HCT116 (cell line): ENCODE data around the gene EGFR. TPM values are rescaled to one million over a fixed set of nuclear protein-coding genes. Genes with fewer than 3 reads are reported as not detected.

Experiments
- ATAC-seq: fragments of 200-7000 bp; cut with Tn5 transposase; 2 replicates; pipeline ENCODE4 v1.9.1; 2020; ENCODE audit warnings: mild to moderate bottlenecking, moderate library complexity
- BruUV-seq: library from RNA; stranded (reverse); fragments of 400-500 nt; replicated peaks from 2 replicates; lab custom pipeline; 2021; lab: Mats Ljungman, UMichigan
- CTCF ChIA-PET: fragments of 300-600 bp; sonication (Branson Sonifier 250); formaldehyde crosslinking; loops from one replicate; lab custom pipeline; 2021; ENCODE audit warnings: antibody characterized with exemption; lab: Charles Lee
- POLR2A ChIA-PET: fragments of 300-600, 350-600 bp; sonication (Branson Sonifier 250); formaldehyde crosslinking; loops from one replicate; lab custom pipeline; 2021; ENCODE audit warnings: antibody characterized with exemption; lab: Charles Lee
- RAD21 ChIA-PET, 2 experiments: fragments of 300-600 bp; sonication (Branson Sonifier 250); formaldehyde crosslinking; loops; one replicate each; lab custom pipeline; 2023; ENCODE audit warnings: low total read pairs in 2 of 2; ENCODE audit not compliant: uncharacterized antibody in 2 of 2, unreplicated experiment in 2 of 2, low non-redundant PET in 1 of 2; lab: Charles Lee
- DNase-seq: peaks from one replicate; pipeline ENCODE4 v3.0.0-alpha.2; 2010; ENCODE audit warnings: low read depth, low spot score
- H2AFZ ChIP-seq: fragments of 200-600 bp; shearing (Covaris generic), sonication (generic); 2 replicates; pipeline ENCODE4 v1.6.1; 2017; ENCODE audit warnings: low read depth, mixed run types, mixed read lengths, antibody characterized with exemption, low read length; ENCODE audit not compliant: poor library complexity, severe bottlenecking
- H3K27ac ChIP-seq: 2 replicates; pipeline ENCODE4 v1.5.1; 2012; ENCODE audit warnings: low read depth, low read length
- H3K27me3 ChIP-seq: fragments of 200-600 bp; sonication (generic); 2 replicates; pipeline ENCODE4 v1.6.1; 2016; ENCODE audit warnings: mixed run types, low read length, mixed read lengths; ENCODE audit not compliant: insufficient read depth
- H3K36me3 ChIP-seq, 2 experiments: fragments of 200-500 bp in 1 of 2; fragments of 200-600 bp in 1 of 2; sonication (Bioruptor generic) in 1 of 2; sonication (generic) in 1 of 2; 2 replicates each; pipeline versions ENCODE4 v1.5.1 to v1.6.1; 2014 to 2016; ENCODE audit warnings: low read length in 2 of 2, inconsistent platforms in 1 of 2, mixed read lengths in 1 of 2, mixed run types in 1 of 2; ENCODE audit not compliant: insufficient read depth in 2 of 2, control insufficient read depth in 1 of 2
- H3K4me1 ChIP-seq, 2 experiments: fragments of 200-600 bp in 1 of 2; sonication (generic) in 1 of 2; 2 replicates each; pipeline versions ENCODE4 v1.5.1 to v1.6.1; 2012 to 2017; ENCODE audit warnings: low read length in 2 of 2, inconsistent platforms in 1 of 2, mild to moderate bottlenecking in 1 of 2, mixed read lengths in 1 of 2, mixed run types in 1 of 2, moderate library complexity in 1 of 2; ENCODE audit not compliant: insufficient read depth in 2 of 2, control insufficient read depth in 1 of 2
- H3K4me2 ChIP-seq: fragments of 200-600 bp; sonication (generic); 2 replicates; pipeline ENCODE4 v1.6.1; 2017; ENCODE audit warnings: mixed run types, low read length, mixed read lengths
- H3K4me3 ChIP-seq, 2 experiments: fragments of 200-600 bp in 1 of 2; sonication (generic) in 1 of 2; replicated peaks in 1 of 2; 2 replicates each; pipeline ENCODE4 v1.5.1; 2011 to 2016; ENCODE audit warnings: low read length in 2 of 2, control low read depth in 1 of 2, low read depth in 1 of 2, mild to moderate bottlenecking in 1 of 2, mixed read lengths in 1 of 2, mixed run types in 1 of 2
- H3K79me2 ChIP-seq: fragments of 200-600 bp; sonication (generic); 2 replicates; pipeline ENCODE4 v1.6.1; 2017; ENCODE audit warnings: mild to moderate bottlenecking, mixed run types, low read length, moderate library complexity, mixed read lengths; ENCODE audit not compliant: insufficient read depth
- H3K9ac ChIP-seq: fragments of 200-600 bp; sonication (generic); 2 replicates; pipeline ENCODE4 v1.6.1; 2016; ENCODE audit warnings: low read length, mixed read lengths
- H3K9me2 ChIP-seq: fragments of 200-600 bp; sonication (generic), shearing (Covaris generic); 2 replicates; pipeline ENCODE4 v1.6.1; 2017; ENCODE audit warnings: mixed run types, mild to moderate bottlenecking, moderate library complexity; ENCODE audit not compliant: insufficient read depth
- H3K9me3 ChIP-seq, 2 experiments: fragments of 200-500 bp in 1 of 2; fragments of 200-600 bp in 1 of 2; sonication (Bioruptor generic) in 1 of 2; sonication (generic) in 1 of 2; 2 replicates each; pipeline ENCODE4 v1.6.1; 2014 to 2017; ENCODE audit warnings: low read length in 2 of 2, mixed read lengths in 2 of 2, inconsistent platforms in 1 of 2, low read depth in 1 of 2, mild to moderate bottlenecking in 1 of 2, mixed run types in 1 of 2, moderate library complexity in 1 of 2; ENCODE audit not compliant: control insufficient read depth in 1 of 2, insufficient read depth in 1 of 2
- H4K20me1 ChIP-seq: fragments of 200-600 bp; sonication (generic), shearing (Covaris generic); 2 replicates; pipeline ENCODE4 v1.6.1; 2017; ENCODE audit warnings: mixed run types, mild to moderate bottlenecking, moderate library complexity; ENCODE audit not compliant: insufficient read depth
- EGR1 ChIP-seq: IDR thresholded peaks from 2 replicates; pipeline ENCODE4 v1.6.1; 2012; ENCODE audit warnings: low read depth
- ELF1 ChIP-seq: IDR thresholded peaks from 2 replicates; pipeline ENCODE4 v1.6.1; 2012; ENCODE audit warnings: low read depth, borderline replicate concordance
- POLR2AphosphoS5 ChIP-seq: IDR thresholded peaks from 2 replicates; pipeline ENCODE4 v1.6.1; 2011; ENCODE audit warnings: mild to moderate bottlenecking, low read depth, low read length, moderate library complexity
- RAD21 ChIP-seq: IDR thresholded peaks from 2 replicates; pipeline ENCODE4 v1.6.1; 2012; ENCODE audit warnings: low read depth, mild to moderate bottlenecking
- SIN3A ChIP-seq: IDR thresholded peaks from 2 replicates; pipeline ENCODE4 v1.6.1; 2012; ENCODE audit warnings: low read depth
- SP1 ChIP-seq: IDR thresholded peaks from 2 replicates; pipeline ENCODE4 v1.6.1; 2012; ENCODE audit warnings: low read depth
- SRF ChIP-seq: IDR thresholded peaks from 2 replicates; pipeline ENCODE4 v1.6.1; 2012; ENCODE audit warnings: low read depth
- ZNF274 ChIP-seq: fragments of 200-500 bp; sonication (Bioruptor generic); IDR thresholded peaks from 2 replicates; pipeline ENCODE4 v1.6.1; 2014; ENCODE audit warnings: mild to moderate bottlenecking, low read depth, low read length, inconsistent platforms
- intact Hi-C: fragments of 100-400 bp; cut with micrococcal nuclease; formaldehyde crosslinking; loops from 2 replicates; pipeline ENCODE4 v1.10.0; 2022
- total RNA-seq: library from RNA; stranded (reverse); gene quantifications from one replicate; pipeline ENCODE4 v1.2.1, GENCODE V29; 2021; ENCODE audit not compliant: unreplicated experiment
- TF ChIP-seq, protein P1 (sequence below): IDR thresholded peaks from 2 replicates; pipeline ENCODE4 v1.6.1; 2012; ENCODE audit warnings: low read depth
- TF ChIP-seq, protein P2 (sequence below): IDR thresholded peaks from 2 replicates; pipeline ENCODE4 v1.6.1; 2011; ENCODE audit warnings: mild to moderate bottlenecking, low read length, moderate library complexity; ENCODE audit not compliant: insufficient replicate concordance; ENCODE audit errors: extremely low read depth

EGFR gene
- total RNA-seq, 1 experiment from 2014 or later = 71.5 TPM

DNA sequence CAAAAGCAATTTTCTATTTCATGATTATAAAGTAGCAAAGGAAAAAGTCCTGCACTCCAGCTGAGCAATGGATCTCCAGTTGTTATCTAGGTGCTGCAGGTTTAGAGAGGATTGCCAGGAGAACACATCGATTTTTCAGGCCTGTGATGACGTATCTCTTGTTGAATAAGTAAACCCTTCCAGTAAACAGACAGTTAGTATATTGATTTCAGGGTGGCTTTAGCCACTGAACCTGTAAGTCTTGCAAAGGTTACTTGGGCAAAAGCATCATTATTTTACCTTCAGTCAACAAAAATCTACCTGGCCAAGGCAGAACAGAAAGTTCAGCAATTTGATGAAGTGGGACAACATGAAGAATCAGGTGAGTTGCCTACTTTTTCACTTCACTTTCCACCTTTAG is 12.3 kb downstream of the EGFR start:
- H3K4me1 ChIP-seq = peaks cover 0 to 20% of the 10 kb centered on the region in 2 experiments; a peak in 1 of 4 replicates

DNA sequence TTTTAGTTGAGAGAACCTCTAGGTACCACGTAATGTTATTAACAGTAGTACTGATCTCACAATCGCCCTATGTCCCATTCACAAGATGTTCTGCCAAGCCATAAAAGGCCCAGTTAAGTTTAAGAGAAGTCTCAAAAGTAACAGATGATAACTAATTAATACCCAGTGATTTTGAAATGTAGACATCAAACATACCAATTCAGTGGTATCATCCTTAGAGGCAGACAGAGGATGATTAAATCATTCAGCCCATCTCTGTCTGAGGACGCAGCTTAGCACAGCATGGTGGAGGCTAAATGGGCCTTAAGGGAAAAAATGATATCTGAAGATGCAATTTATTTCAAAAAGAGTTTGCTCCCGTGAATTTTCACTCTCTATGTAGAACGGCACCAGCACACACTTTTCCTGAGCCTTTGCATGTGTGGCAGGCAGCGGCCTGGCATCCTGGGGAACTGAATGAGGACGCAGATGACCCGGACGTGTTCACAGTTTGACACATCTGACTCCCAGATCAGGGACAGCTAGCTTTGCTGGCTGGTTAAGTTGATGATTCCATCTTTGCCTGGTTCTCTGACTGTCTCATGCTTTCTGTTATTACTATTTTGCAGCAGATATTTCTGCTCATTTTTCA is 13.4 kb downstream of the EGFR start:
- ChIA-PET CTCF (no interaction called here), POLR2A (no interaction called here), RAD21 (no interaction called here)
- no peaks in the 10 kb centered on the region for H3K9me3 ChIP-seq
- H4K20me1 ChIP-seq = peaks cover 14% of the 10 kb centered on the region; the same call in 1 of the 2 replicates
- no peak overlapping the region for H3K9ac ChIP-seq
- peaks cover 0 to 13% of the 10 kb centered on the region in 2 experiments; a peak in 1 of 4 replicates for H3K36me3 ChIP-seq
- H3K27ac ChIP-seq = no peak overlapping the region
- no peak overlapping the region for H2AFZ ChIP-seq
- BruUV-seq = no TSS peak
- no peak overlapping the region for H3K4me3 ChIP-seq
- H3K4me2 ChIP-seq = no peak overlapping the region
- intact Hi-C loops = no loop called here
- no peaks in the 10 kb centered on the region for H3K9me2 ChIP-seq
- H3K79me2 ChIP-seq = peaks cover 99% of the 10 kb centered on the region
- ATAC-seq (no peak), DNase-seq (no peak)
- no peak for TF ChIP-seq EGR1
- TF ChIP-seq SRF = no peak
- TF ChIP-seq, protein P1, sequence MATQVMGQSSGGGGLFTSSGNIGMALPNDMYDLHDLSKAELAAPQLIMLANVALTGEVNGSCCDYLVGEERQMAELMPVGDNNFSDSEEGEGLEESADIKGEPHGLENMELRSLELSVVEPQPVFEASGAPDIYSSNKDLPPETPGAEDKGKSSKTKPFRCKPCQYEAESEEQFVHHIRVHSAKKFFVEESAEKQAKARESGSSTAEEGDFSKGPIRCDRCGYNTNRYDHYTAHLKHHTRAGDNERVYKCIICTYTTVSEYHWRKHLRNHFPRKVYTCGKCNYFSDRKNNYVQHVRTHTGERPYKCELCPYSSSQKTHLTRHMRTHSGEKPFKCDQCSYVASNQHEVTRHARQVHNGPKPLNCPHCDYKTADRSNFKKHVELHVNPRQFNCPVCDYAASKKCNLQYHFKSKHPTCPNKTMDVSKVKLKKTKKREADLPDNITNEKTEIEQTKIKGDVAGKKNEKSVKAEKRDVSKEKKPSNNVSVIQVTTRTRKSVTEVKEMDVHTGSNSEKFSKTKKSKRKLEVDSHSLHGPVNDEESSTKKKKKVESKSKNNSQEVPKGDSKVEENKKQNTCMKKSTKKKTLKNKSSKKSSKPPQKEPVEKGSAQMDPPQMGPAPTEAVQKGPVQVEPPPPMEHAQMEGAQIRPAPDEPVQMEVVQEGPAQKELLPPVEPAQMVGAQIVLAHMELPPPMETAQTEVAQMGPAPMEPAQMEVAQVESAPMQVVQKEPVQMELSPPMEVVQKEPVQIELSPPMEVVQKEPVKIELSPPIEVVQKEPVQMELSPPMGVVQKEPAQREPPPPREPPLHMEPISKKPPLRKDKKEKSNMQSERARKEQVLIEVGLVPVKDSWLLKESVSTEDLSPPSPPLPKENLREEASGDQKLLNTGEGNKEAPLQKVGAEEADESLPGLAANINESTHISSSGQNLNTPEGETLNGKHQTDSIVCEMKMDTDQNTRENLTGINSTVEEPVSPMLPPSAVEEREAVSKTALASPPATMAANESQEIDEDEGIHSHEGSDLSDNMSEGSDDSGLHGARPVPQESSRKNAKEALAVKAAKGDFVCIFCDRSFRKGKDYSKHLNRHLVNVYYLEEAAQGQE = no peak
- TF ChIP-seq ELF1 = no peak
- TF ChIP-seq SP1 = no peak
- TF ChIP-seq SIN3A = no peak
- TF ChIP-seq ZNF274 = no peak
- peaks cover 0 to 12% of the 10 kb centered on the region in 2 experiments; a peak in 1 of 4 replicates for H3K4me1 ChIP-seq
- H3K27me3 ChIP-seq = no peaks in the 10 kb centered on the region

More for the DNA sequence above, 12.3 kb downstream of the EGFR start:
- no peak overlapping the region for H3K4me2 ChIP-seq
- CTCF ChIA-PET = no interaction called here
- no peak for DNase-seq
- TF ChIP-seq POLR2AphosphoS5 (no peak), RAD21 (no peak)
- TF ChIP-seq, protein P2, sequence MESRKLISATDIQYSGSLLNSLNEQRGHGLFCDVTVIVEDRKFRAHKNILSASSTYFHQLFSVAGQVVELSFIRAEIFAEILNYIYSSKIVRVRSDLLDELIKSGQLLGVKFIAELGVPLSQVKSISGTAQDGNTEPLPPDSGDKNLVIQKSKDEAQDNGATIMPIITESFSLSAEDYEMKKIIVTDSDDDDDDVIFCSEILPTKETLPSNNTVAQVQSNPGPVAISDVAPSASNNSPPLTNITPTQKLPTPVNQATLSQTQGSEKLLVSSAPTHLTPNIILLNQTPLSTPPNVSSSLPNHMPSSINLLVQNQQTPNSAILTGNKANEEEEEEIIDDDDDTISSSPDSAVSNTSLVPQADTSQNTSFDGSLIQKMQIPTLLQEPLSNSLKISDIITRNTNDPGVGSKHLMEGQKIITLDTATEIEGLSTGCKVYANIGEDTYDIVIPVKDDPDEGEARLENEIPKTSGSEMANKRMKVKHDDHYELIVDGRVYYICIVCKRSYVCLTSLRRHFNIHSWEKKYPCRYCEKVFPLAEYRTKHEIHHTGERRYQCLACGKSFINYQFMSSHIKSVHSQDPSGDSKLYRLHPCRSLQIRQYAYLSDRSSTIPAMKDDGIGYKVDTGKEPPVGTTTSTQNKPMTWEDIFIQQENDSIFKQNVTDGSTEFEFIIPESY = no peak
- H4K20me1 ChIP-seq = peaks cover 19% of the 10 kb centered on the region; the same call in 1 of the 2 replicates
- BruUV-seq = no TSS peak
- H3K9me2 ChIP-seq = no peaks in the 10 kb centered on the region
- H3K36me3 ChIP-seq = peaks cover 0 to 17% of the 10 kb centered on the region in 2 experiments; a peak in 1 of 4 replicates
- no peak for ATAC-seq
- POLR2A ChIA-PET = no interaction called here
- H3K9ac ChIP-seq = no peak overlapping the region
- no peak overlapping the region for H3K4me3 ChIP-seq
- RAD21 ChIA-PET = no interaction called here
- intact Hi-C loops = no loop called here
- H3K9me3 ChIP-seq = no peaks in the 10 kb centered on the region
- no peak overlapping the region for H3K27ac ChIP-seq
- H3K79me2 ChIP-seq = peaks cover 99% of the 10 kb centered on the region
- no peaks in the 10 kb centered on the region for H3K27me3 ChIP-seq
- H2AFZ ChIP-seq = no peak overlapping the region
